Panc1 (cell line): ENCODE results near the gene MAPKAP1.

Source experiments
- POLR2AphosphoS5 ChIP-seq: IDR thresholded peaks from 2 replicates; pipeline ENCODE4 v1.6.1; 2012; ENCODE audit warnings: mild to moderate bottlenecking, low read depth, low read length, moderate library complexity
- TCF7L2 ChIP-seq: IDR thresholded peaks from 2 replicates; pipeline ENCODE4 v1.6.1; 2011; ENCODE audit warnings: mild to moderate bottlenecking, low read depth, low read length, inconsistent platforms
- TF ChIP-seq, protein P1 (sequence below): fragments of 450-650 bp; IDR thresholded peaks from 2 replicates; pipeline ENCODE4 v1.5.1; 2017; ENCODE audit warnings: mild to moderate bottlenecking
- TF ChIP-seq, protein P2 (sequence below), 2 experiments: IDR thresholded peaks; 2 replicates each; pipeline ENCODE4 v1.6.1; 2011 to 2012; ENCODE audit warnings: low read depth in 2 of 2, control low read depth in 1 of 2, low read length in 1 of 2, mild to moderate bottlenecking in 1 of 2, moderate library complexity in 1 of 2; ENCODE audit not compliant: insufficient read depth in 1 of 2

DNA sequence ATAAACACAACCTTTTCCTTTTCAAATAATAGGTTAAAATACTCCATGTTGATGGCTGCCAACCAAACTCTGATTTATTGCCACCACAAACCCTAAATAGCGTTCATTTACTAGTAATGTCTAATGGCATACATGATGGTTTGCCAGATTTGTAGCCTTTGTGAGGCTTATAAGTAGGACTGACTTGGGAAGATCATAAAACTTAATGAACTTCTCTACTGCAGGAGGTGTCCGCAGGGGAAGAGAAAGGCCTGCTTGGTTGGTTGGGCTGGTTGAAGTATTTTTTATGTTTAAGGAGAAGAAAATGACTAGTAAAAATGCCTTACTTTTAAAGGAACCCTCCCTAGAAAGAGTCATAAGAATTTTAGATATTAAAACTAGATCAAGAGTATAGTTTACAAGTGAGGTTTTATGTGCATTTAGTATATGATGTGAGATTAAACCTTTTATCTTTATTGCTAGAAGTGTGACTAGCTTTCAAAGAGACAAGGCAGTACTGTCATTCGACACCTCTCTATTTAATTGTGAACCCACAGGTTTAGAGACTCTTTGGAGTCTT, 45.1 kb upstream of the MAPKAP1 start:
- TF ChIP-seq, protein P1, sequence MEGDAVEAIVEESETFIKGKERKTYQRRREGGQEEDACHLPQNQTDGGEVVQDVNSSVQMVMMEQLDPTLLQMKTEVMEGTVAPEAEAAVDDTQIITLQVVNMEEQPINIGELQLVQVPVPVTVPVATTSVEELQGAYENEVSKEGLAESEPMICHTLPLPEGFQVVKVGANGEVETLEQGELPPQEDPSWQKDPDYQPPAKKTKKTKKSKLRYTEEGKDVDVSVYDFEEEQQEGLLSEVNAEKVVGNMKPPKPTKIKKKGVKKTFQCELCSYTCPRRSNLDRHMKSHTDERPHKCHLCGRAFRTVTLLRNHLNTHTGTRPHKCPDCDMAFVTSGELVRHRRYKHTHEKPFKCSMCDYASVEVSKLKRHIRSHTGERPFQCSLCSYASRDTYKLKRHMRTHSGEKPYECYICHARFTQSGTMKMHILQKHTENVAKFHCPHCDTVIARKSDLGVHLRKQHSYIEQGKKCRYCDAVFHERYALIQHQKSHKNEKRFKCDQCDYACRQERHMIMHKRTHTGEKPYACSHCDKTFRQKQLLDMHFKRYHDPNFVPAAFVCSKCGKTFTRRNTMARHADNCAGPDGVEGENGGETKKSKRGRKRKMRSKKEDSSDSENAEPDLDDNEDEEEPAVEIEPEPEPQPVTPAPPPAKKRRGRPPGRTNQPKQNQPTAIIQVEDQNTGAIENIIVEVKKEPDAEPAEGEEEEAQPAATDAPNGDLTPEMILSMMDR: no peak
- TF ChIP-seq, protein P2, sequence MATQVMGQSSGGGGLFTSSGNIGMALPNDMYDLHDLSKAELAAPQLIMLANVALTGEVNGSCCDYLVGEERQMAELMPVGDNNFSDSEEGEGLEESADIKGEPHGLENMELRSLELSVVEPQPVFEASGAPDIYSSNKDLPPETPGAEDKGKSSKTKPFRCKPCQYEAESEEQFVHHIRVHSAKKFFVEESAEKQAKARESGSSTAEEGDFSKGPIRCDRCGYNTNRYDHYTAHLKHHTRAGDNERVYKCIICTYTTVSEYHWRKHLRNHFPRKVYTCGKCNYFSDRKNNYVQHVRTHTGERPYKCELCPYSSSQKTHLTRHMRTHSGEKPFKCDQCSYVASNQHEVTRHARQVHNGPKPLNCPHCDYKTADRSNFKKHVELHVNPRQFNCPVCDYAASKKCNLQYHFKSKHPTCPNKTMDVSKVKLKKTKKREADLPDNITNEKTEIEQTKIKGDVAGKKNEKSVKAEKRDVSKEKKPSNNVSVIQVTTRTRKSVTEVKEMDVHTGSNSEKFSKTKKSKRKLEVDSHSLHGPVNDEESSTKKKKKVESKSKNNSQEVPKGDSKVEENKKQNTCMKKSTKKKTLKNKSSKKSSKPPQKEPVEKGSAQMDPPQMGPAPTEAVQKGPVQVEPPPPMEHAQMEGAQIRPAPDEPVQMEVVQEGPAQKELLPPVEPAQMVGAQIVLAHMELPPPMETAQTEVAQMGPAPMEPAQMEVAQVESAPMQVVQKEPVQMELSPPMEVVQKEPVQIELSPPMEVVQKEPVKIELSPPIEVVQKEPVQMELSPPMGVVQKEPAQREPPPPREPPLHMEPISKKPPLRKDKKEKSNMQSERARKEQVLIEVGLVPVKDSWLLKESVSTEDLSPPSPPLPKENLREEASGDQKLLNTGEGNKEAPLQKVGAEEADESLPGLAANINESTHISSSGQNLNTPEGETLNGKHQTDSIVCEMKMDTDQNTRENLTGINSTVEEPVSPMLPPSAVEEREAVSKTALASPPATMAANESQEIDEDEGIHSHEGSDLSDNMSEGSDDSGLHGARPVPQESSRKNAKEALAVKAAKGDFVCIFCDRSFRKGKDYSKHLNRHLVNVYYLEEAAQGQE (IDR thresholded peaks at IDR 0.05; ENCODE audit: insufficient read depth in 1 of 2, low read depth in 2 of 2, low read length in 1 of 2): no peak
- TF ChIP-seq TCF7L2 (no peak), POLR2AphosphoS5 (no peak)
